ENCODE data around the gene LEF1.

DNA sequence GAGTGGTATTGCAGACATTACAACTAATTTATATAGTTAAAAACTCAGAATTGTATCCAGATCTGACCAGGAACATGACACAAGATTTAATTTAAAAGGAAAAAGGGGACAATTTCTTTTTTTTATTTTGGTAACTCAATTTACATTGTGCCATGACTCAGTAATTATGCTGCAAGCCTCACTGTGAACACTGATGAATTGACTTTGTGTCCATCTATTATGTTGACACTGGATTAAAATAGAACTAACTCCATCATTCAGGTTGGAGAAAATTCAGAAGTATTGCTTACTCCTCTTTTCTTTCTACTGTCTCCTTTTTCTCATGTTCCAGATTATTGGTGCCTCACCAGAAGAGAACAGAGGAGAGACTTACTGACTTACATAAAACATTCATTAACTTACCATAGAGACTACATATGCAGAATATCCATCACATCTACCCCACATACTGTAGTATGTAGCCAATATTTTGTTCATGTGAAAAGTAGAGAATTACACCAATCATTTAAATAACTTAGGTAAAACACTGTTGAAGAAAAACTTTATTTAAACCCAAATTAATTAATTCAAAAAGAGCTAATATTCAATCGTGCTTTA, 15.8 kb upstream of the LEF1 start:
- TF ChIP-seq, protein P1, sequence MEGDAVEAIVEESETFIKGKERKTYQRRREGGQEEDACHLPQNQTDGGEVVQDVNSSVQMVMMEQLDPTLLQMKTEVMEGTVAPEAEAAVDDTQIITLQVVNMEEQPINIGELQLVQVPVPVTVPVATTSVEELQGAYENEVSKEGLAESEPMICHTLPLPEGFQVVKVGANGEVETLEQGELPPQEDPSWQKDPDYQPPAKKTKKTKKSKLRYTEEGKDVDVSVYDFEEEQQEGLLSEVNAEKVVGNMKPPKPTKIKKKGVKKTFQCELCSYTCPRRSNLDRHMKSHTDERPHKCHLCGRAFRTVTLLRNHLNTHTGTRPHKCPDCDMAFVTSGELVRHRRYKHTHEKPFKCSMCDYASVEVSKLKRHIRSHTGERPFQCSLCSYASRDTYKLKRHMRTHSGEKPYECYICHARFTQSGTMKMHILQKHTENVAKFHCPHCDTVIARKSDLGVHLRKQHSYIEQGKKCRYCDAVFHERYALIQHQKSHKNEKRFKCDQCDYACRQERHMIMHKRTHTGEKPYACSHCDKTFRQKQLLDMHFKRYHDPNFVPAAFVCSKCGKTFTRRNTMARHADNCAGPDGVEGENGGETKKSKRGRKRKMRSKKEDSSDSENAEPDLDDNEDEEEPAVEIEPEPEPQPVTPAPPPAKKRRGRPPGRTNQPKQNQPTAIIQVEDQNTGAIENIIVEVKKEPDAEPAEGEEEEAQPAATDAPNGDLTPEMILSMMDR (optimal IDR thresholded peaks at IDR 0.05 in 1 of 3, IDR thresholded peaks at IDR 0.05 in 1 of 3, conservative IDR thresholded peaks at IDR 0.05 in 1 of 3; ENCODE audit: extremely low read depth in 1 of 3, insufficient read depth in 2 of 3, low read length in 3 of 3): no peak
- TF ChIP-seq EZH2 (IDR thresholded peaks at IDR 0.05; ENCODE audit: low read length): no peak
